GM15510 (cell line): Measurements from ENCODE around the gene STOX2.

Experiments used
- POLR2A ChIP-seq: IDR thresholded peaks from 3 replicates; pipeline ENCODE4 v1.6.1; 2011; ENCODE audit warnings: borderline replicate concordance; ENCODE audit not compliant: insufficient read length; ENCODE audit errors: extremely low read depth

Gene STOX2

GRCh38 chr4:183909187-183909586, 4.1 kb downstream of the STOX2 start:
- TF ChIP-seq POLR2A: no peak

GRCh38 chr4:183909801-183910200, 4.7 kb downstream of the STOX2 start:
- no peak for TF ChIP-seq POLR2A

- TF ChIP-seq POLR2A: no peak
These were observed 7.5 kb downstream of the STOX2 start for GRCh38 chr4:183912585-183912984.

GRCh38 chr4:183915976-183916375, 10.9 kb downstream of the STOX2 start:
- no peak for TF ChIP-seq POLR2A

GRCh38 chr4:183918696-183919095, 13.6 kb downstream of the STOX2 start:
- TF ChIP-seq POLR2A: no peak

GRCh38 chr4:183919141-183919540, 14.0 kb downstream of the STOX2 start:
- no peak for TF ChIP-seq POLR2A

- TF ChIP-seq POLR2A: no peak
These were observed 15.4 kb downstream of the STOX2 start for GRCh38 chr4:183920512-183920911.

GRCh38 chr4:183921335-183921734, 16.2 kb downstream of the STOX2 start:
- TF ChIP-seq POLR2A: no peak

- no peak for TF ChIP-seq POLR2A
These were observed 19.4 kb downstream of the STOX2 start for GRCh38 chr4:183924362-183925044.

- TF ChIP-seq POLR2A: no peak
These were observed 21.8 kb downstream of the STOX2 start for GRCh38 chr4:183926950-183927349.

GRCh38 chr4:183932576-183932975, 27.5 kb downstream of the STOX2 start:
- TF ChIP-seq POLR2A: no peak

GRCh38 chr4:183934761-183935160, 29.7 kb downstream of the STOX2 start:
- TF ChIP-seq POLR2A: no peak

- no peak for TF ChIP-seq POLR2A
These were observed 30.4 kb downstream of the STOX2 start for GRCh38 chr4:183935355-183936005.

- no peak for TF ChIP-seq POLR2A
These were observed 30.9 kb downstream of the STOX2 start for GRCh38 chr4:183936047-183936446.

- no peak for TF ChIP-seq POLR2A
These were observed 31.7 kb downstream of the STOX2 start for GRCh38 chr4:183936574-183937345.
